HG03108 (cell line): ENCODE data around the gene PPP1R3D.
"Not testable (repeated sequence)": the region's sequence is repeated elsewhere in the genome, so short reads cannot be mapped to it uniquely, and the experiment has no call there.

ENCODE experiments used
- ATAC-seq: cut with Tn5 transposase; IDR thresholded peaks from one replicate; pipeline ENCODE4 v1.9.1; 2021; ENCODE audit warnings: moderate library complexity; ENCODE audit not compliant: unreplicated experiment

PPP1R3D gene

DNA sequence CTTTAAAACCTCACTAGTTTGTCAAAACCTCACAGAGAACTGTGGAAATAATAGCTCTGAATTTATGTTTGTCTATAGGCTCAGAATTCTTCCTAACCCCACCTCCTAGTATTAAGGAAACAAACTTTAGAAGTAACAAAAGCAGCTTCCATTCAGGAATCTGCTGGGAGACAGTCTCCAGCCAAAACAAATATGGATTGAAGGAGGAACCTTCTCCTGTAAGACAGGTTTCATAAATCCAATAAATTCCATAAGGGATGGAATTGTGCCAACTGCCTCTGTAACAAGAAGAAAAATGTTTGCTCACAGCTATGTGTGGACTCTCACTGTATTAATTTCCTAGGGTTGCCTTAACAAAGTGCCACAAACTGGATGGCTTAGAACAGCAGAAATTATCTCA lies 14.2 kb downstream of the PPP1R3D start:
- ATAC-seq: no peak

DNA sequence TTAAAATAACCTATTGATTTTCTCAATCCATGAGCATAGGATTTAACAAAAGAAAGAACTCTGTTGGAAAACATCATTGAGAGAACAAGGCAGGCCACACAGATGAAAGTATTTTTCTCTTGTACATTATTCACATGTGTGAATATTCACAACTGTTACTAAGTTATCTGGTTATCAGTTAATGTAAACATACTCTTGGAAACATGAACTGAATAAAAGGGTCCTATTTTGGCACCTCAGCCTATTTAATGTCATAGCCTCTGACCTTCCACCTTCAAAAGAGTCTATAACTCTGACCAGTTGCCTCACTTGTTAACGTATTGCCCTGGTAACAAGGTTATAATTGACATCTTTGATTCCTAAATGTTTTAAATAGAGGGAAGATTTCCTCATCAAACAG lies 14.7 kb downstream of the PPP1R3D start:
- no peak for ATAC-seq

DNA sequence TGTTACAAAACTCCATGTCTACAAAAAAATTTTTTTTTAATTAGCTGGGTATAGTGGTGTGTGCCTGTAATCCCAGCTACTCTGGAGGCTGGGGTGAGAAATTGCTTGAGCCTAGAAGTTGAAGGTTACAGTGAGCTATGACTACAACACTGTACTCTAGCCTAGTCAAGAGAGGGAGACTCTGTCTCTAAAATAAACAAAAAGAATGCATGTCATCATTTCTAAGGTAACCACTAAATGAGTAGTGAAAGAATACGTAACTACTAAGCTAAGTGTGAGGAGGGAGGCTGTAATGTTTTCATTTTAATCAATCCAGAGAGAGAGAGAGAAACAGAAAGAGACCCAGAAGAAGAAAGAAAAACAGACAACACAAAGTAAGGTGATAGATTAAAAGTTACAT lies 16.6 kb downstream of the PPP1R3D start:
- no peak for ATAC-seq

DNA sequence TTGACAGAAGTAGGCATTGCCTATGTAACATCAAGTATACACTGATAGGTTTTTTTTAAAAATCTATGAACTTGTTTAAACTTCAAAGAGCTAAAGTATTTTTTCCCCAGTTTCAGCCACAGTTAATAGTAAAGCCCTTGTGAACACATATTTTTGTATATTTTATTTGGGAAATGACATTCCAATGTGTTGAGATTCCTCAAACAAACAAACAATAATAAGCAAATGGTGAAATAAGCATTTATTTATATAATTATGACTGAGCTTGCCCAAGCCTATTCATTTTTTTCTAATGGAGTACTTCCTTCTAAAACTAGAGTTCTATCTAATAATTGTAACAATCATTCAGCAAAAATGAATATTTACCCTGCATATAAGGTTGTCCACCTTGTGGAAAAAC lies 19.2 kb downstream of the PPP1R3D start:
- no peak for ATAC-seq

DNA sequence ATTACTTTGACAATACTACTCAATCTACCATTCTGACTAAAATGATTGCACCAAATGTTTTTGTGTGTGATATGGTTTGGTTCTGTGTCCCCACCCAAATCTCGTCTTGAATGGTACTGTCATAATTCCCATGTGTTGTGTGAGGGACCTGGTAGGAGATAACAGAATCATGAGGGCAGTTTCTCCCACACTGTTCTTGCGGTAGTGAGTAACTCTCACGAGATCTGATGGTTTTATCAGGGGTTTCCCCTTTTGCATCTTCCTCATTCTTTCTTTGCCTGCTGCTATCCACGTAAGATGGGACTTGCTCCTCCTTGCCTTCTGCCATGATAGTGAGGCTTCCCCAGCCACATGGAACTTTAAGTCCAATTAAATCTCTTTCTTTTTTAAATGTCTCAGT lies 27.5 kb downstream of the PPP1R3D start:
- ATAC-seq: no peak

DNA sequence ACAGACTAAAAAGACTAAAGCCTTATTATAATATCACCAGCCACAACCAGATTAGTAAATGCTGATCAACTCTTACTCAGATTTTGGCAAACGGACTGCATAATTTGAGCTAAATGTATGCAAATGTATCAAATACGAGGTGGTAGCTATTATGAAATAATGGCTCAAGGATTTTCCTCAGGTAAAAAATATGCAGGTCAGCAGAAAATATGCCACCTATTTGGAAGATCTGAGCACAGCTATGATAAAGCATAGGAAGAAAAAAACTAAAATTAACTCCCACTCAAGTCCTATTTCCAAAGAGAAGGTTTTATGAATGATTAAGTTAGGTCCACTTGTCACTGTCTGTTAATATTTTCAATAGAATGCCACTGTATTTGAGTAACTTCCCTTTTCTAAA lies 29.1 kb downstream of the PPP1R3D start:
- no peak for ATAC-seq

DNA sequence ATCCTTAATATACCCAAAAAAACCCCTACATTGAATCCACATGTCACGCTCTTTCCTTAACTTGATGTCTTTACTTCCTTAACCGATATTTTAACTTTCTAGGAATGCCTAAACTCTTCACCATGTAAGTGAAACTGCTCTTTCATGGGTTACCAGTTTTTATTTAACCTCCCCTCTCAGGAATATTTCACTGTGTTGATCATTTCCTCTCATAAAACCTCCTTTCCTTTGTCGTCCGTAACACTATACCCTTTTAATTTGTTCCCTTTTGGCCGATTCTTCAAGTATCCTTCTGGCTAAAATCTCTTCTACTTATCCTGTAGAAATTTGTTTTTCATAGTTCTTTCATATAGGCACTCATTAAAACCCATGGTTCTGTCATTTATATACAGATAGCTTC lies 31.2 kb downstream of the PPP1R3D start:
- no peak for ATAC-seq

DNA sequence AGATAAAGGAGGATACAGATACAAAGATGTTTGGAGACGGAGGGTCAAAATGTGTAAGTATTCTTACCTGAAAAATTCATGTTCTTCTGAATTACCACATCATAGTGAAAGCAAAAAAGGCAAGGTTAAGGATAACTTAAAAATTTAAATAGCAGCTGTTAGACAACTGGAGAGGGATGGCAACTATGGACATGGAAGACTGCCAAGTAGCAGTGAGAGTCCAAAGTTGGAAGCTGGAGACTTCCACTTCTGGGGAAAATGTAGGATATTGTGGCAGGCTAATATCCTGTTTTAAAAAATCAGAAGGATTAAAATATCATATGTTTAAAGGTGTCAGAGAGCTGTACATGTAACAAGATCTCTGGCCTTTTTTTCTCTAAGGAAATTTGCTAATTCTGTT lies 36.5 kb downstream of the PPP1R3D start:
- ATAC-seq: no peak

DNA sequence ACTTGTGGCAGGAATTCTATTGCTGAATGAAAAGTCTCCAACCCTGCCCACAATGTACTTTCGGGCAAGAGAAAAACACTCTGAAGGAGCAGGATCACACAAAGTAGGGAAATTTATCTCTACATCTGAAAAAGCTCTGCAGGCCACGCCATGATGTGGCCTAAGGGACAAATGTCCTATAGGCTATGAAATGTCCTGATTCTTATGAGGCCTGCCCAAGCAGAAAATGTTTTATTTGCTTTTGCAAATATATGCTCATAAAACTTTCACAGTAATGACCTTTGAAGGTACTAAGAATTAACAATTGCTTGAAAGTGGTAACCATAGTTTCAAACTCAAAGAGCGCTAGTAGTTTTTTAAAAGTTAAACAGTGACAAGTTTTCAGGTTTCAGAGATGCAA lies 37.6 kb downstream of the PPP1R3D start:
- ATAC-seq: no peak

DNA sequence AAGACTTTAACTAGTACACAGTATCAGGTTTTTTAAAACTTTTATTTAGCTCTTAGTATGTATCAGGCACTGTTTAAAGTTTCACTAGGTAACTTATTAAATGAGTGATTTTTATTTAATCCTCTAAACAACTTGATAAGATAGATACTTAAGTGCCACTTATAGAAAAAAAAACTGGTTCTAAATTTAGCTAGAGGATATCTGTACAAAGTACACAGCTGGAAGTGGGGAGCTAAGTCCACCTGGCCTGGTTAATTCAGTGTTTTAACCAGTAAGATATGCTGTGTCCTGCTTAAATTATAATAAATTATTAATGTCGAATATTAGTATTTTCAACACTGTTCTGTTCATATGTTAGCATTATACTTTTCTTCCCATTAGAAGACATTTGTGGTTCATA lies 44.2 kb downstream of the PPP1R3D start:
- ATAC-seq: no peak

DNA sequence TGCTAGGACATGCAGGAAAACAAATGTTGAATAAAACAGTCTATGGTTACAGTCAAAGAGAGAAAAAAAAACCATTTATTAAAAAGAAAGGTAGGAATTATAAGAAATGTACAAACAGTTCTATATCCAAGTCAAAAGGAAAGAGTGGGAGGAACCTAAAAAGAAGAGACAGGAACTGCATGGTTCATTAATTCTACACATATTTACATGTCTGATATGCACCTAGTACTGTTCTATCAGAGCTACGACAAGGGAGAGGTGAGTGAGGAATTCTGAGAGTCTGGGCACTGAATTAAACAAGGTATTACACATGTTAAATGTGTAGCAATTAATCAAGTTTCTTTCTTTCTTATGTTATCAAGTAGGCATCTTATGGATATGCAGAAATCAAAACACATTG lies 48.5 kb downstream of the PPP1R3D start:
- ATAC-seq: no peak

DNA sequence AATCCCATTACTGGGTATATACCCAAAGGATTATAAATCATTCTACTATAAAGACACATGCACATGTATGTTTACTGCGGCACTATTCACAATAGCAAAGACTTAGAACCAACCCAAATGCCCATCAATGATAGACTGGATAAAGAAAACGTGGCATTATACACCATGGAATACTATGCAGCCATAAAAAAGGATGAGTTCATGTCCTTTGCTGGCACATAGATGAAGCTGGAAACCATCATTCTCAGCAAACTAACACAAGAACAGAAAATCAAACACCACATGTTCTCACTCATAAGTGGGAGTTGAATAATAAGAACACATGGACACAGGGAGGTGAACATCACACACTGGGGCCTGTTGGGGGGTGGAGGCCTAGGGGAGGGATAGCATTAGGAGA lies 50.1 kb downstream of the PPP1R3D start:
- ATAC-seq: not testable (repeated sequence)

DNA sequence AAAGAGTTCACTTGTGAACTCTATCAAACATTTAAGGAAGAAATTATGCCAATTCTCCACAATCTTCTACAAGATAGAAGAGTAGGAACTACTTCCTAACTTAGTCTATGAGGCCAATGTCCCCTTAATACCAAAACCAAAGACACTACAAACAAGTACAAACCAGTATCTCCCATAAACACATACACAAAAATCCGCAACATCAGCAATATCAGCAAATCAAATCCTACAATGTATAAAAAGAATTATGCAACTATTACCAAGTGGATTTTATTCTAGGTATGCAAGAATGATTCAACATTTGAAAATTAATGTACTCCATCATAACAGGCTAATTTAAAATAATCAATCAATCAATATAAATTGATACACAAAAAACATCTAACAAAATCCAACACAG lies 52.1 kb downstream of the PPP1R3D start:
- ATAC-seq: no peak
